ENCODE data around the gene TRPC4.

TRPC4 gene

GRCh38 chr13:37716420-37717195, 153.0 kb downstream of the TRPC4 start:
- no peak for DNase-seq (ENCODE audit: low read depth)

GRCh38 chr13:37715606-37716015, 154.0 kb downstream of the TRPC4 start:
- no peak for DNase-seq (ENCODE audit: low read depth)

- no peak for DNase-seq (ENCODE audit: low read depth)
These were observed 160.3 kb downstream of the TRPC4 start for GRCh38 chr13:37709318-37709717.

- no peak for DNase-seq (ENCODE audit: low read depth)
These were observed 161.7 kb downstream of the TRPC4 start for GRCh38 chr13:37707739-37708500.

- no peak for DNase-seq (ENCODE audit: low read depth)
These were observed 163.5 kb downstream of the TRPC4 start for GRCh38 chr13:37706041-37706440.

GRCh38 chr13:37701972-37702371, 167.6 kb downstream of the TRPC4 start:
- DNase-seq (ENCODE audit: low read depth), result no peak

GRCh38 chr13:37701306-37701705, 168.3 kb downstream of the TRPC4 start:
- DNase-seq (ENCODE audit: low read depth), result no peak

GRCh38 chr13:37700887-37701286, 168.7 kb downstream of the TRPC4 start:
- DNase-seq (ENCODE audit: low read depth), result no peak

GRCh38 chr13:37695200-37695599, 174.4 kb downstream of the TRPC4 start:
- DNase-seq (ENCODE audit: low read depth), result no peak

GRCh38 chr13:37690361-37690760, 179.2 kb downstream of the TRPC4 start:
- DNase-seq (ENCODE audit: low read depth), result no peak

- DNase-seq (ENCODE audit: low read depth), result no peak
These were observed 183.1 kb downstream of the TRPC4 start for GRCh38 chr13:37686501-37686900.

- no peak for DNase-seq (ENCODE audit: low read depth)
These were observed 184.4 kb downstream of the TRPC4 start for GRCh38 chr13:37685206-37685605.

GRCh38 chr13:37682496-37682895, 187.1 kb downstream of the TRPC4 start:
- no peak for DNase-seq (ENCODE audit: low read depth)

GRCh38 chr13:37681281-37682032, 188.1 kb downstream of the TRPC4 start:
- DNase-seq (ENCODE audit: low read depth), result no peak

- DNase-seq (ENCODE audit: low read depth), result no peak
These were observed 189.4 kb downstream of the TRPC4 start for GRCh38 chr13:37680137-37680536.

GRCh38 chr13:37679043-37679442, 190.5 kb downstream of the TRPC4 start:
- no peak for DNase-seq (ENCODE audit: low read depth)

GRCh38 chr13:37669845-37670244, 199.7 kb downstream of the TRPC4 start:
- no peak for DNase-seq (ENCODE audit: low read depth)

- no peak for DNase-seq (ENCODE audit: low read depth)
These were observed 201.9 kb downstream of the TRPC4 start for GRCh38 chr13:37667702-37668101.

- no peak for DNase-seq (ENCODE audit: low read depth)
These were observed 203.5 kb downstream of the TRPC4 start for GRCh38 chr13:37666036-37666435.

GRCh38 chr13:37665420-37665819, 204.2 kb downstream of the TRPC4 start:
- DNase-seq (ENCODE audit: low read depth), result no peak

GRCh38 chr13:37663724-37664123, 205.8 kb downstream of the TRPC4 start:
- DNase-seq (ENCODE audit: low read depth), result no peak

GRCh38 chr13:37662624-37663023, 206.9 kb downstream of the TRPC4 start:
- no peak for DNase-seq (ENCODE audit: low read depth)

GRCh38 chr13:37657956-37658355, 211.6 kb downstream of the TRPC4 start:
- no peak for DNase-seq (ENCODE audit: low read depth)

Data from activated T-cell treated with anti-CD3 and anti-CD28 coated beads for 24 hours (primary cell).